ENCODE data around the gene SEL1L.

- no peak for TF ChIP-seq CTCF (IDR thresholded peaks at IDR 0.05; ENCODE audit: extremely low read depth in 1 of 2, insufficient read depth in 1 of 2, low read depth in 1 of 2, low read length in 2 of 2)
- no peak for TF ChIP-seq POLR2AphosphoS5 (IDR thresholded peaks at IDR 0.05; ENCODE audit: insufficient read depth, low read depth, low read length)
- TF ChIP-seq EZH2 (IDR thresholded peaks at IDR 0.05; ENCODE audit: borderline replicate concordance, low read depth, low read length, severe bottlenecking), result no peak
Observed at GRCh38 chr14:81459912-81460311, 73.7 kb downstream of the SEL1L start.

Measured in endothelial cell of umbilical vein (primary cell).